ENCODE measurements around the gene RNF38. TPM values are rescaled to one million over a fixed set of nuclear protein-coding genes. Genes with fewer than 3 reads are reported as not detected.
"Not testable (repeated sequence)": the region's sequence is repeated elsewhere in the genome, so short reads cannot be mapped to it uniquely, and the experiment has no call there.

Gene RNF38
- total and polyA plus RNA-seq, 4 donors = 7.6 to 41.0 (median 25.6) TPM

DNA sequence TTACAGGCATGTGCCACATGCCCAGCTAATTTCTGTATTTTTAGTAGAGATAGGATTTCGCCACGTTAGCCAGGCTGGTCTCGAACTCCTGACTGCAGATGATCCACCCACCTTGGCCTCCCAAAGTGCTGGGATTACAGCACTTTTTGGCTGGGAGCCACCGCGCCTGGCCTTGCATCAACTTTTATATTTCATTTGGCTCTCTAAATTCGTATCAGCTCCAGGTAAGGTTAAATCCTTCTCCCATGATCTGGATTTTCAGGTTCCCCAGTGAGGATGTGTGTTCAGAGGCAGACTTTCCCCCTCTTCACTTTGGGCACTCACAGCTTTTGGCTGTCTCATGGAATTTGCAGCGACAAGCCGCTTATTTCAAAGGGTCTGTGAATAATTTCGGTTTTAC, 16.8 kb upstream of the RNF38 start:
- Histone ChIP-seq H3K27me3 (ENCODE audit: control insufficient read depth in 3 of 3, insufficient read depth in 3 of 3, low read length in 2 of 3) (no peaks in the 10 kb centered on the region), H3K4me1 (ENCODE audit: control insufficient read depth in 5 of 5, insufficient read depth in 5 of 5, low read length in 5 of 5) (peaks cover 0 to 6% (median 2%) of the 10 kb centered on the region in 5 donors), H3K4me3 (no peak overlapping the region), H3K36me3 (ENCODE audit: control insufficient read depth in 4 of 4, insufficient read depth in 4 of 4, low read length in 4 of 4) (peaks cover 0 to 1% (median 0%) of the 10 kb centered on the region in 4 donors), H3K9me3 (ENCODE audit: control insufficient read depth in 4 of 4, insufficient read depth in 3 of 4, low read length in 3 of 4) (no peaks in the 10 kb centered on the region), H3K27ac (ENCODE audit: low read depth in 1 of 2, low read length in 1 of 2) (no peak overlapping the region), H3K9ac (ENCODE audit: insufficient read depth in 1 of 2, low read length in 2 of 2) (no peak overlapping the region)
- DNase-seq (peak; percentile 32 to 65 (median 64)), ATAC-seq (ENCODE audit: insufficient read depth, low FRiP score) (no peak)
- WGBS, 2 donors = 75 to 89% methylated on average over 9 of the region's 9 CpGs
- no peak for TF ChIP-seq CTCF (IDR thresholded peaks at IDR 0.05; ENCODE audit: control extremely low read depth, extremely low read depth)

- DNase-seq (no peak), ATAC-seq (ENCODE audit: insufficient read depth, low FRiP score) (no peak)
- no peak overlapping the region for H3K27ac ChIP-seq (ENCODE audit: low read depth in 1 of 2, low read length in 1 of 2)
- peaks cover 0 to 1% (median 0%) of the 10 kb centered on the region in 4 donors for H3K36me3 ChIP-seq (ENCODE audit: control insufficient read depth in 4 of 4, insufficient read depth in 4 of 4, low read length in 4 of 4)
- WGBS, 2 donors = 93 to 95% methylated on average over 11 of the region's 11 CpGs
- TF ChIP-seq CTCF (IDR thresholded peaks at IDR 0.05; ENCODE audit: control extremely low read depth, extremely low read depth) = no peak
- H3K9ac ChIP-seq (ENCODE audit: insufficient read depth in 1 of 2, low read length in 2 of 2) = no peak overlapping the region
- peaks cover 0 to 6% (median 2%) of the 10 kb centered on the region in 5 donors for H3K4me1 ChIP-seq (ENCODE audit: control insufficient read depth in 5 of 5, insufficient read depth in 5 of 5, low read length in 5 of 5)
- no peaks in the 10 kb centered on the region for H3K27me3 ChIP-seq (ENCODE audit: control insufficient read depth in 3 of 3, insufficient read depth in 3 of 3, low read length in 2 of 3)
- no peaks in the 10 kb centered on the region for H3K9me3 ChIP-seq (ENCODE audit: control insufficient read depth in 4 of 4, insufficient read depth in 3 of 4, low read length in 3 of 4)
- no peak overlapping the region for H3K4me3 ChIP-seq
Measured at GRCh38 chr9:36415822-36416525, 15.9 kb upstream of the RNF38 start.

- not testable (repeated sequence) for H3K9me3 ChIP-seq (ENCODE audit: control insufficient read depth in 4 of 4, insufficient read depth in 3 of 4, low read length in 3 of 4); ATAC-seq (ENCODE audit: insufficient read depth, low FRiP score); H3K27me3 ChIP-seq (ENCODE audit: control insufficient read depth in 3 of 3, insufficient read depth in 3 of 3, low read length in 2 of 3); H3K27ac ChIP-seq (ENCODE audit: low read depth in 1 of 2, low read length in 1 of 2); DNase-seq; H3K4me1 ChIP-seq (ENCODE audit: control insufficient read depth in 5 of 5, insufficient read depth in 5 of 5, low read length in 5 of 5); H3K4me3 ChIP-seq; H3K36me3 ChIP-seq (ENCODE audit: control insufficient read depth in 4 of 4, insufficient read depth in 4 of 4, low read length in 4 of 4); H3K9ac ChIP-seq (ENCODE audit: insufficient read depth in 1 of 2, low read length in 2 of 2)
- WGBS, 2 donors = 83 to 88% methylated on average over 3 of the region's 3 CpGs
Measured at GRCh38 chr9:36411410-36411809, 11.3 kb upstream of the RNF38 start.

DNA sequence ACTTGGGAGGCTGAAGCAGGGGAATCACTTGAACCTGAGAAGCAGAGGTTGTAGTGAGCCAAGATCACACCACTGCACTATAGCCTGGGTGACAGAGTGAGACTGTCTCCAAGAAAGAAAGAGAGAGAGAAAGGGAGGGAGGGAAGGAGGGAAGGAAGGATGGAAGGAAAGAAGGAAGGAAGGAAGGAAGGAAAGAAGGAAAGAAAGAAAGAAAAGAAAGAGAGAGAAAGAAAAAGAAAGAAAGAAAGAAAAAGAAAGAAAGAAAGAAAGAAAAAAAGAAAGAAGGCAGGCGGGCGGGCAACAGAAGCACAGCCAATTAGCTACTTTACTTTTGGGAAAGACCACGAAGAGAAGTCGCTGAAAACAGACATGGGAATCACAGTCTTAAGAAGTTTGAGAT, 9.0 kb upstream of the RNF38 start:
- not testable (repeated sequence) for DNase-seq; H3K36me3 ChIP-seq (ENCODE audit: control insufficient read depth in 4 of 4, insufficient read depth in 4 of 4, low read length in 4 of 4); H3K4me3 ChIP-seq; H3K27me3 ChIP-seq (ENCODE audit: control insufficient read depth in 3 of 3, insufficient read depth in 3 of 3, low read length in 2 of 3); H3K27ac ChIP-seq (ENCODE audit: low read depth in 1 of 2, low read length in 1 of 2); ATAC-seq (ENCODE audit: insufficient read depth, low FRiP score); H3K4me1 ChIP-seq (ENCODE audit: control insufficient read depth in 5 of 5, insufficient read depth in 5 of 5, low read length in 5 of 5); H3K9me3 ChIP-seq (ENCODE audit: control insufficient read depth in 4 of 4, insufficient read depth in 3 of 4, low read length in 3 of 4)
- WGBS, 2 donors = 96 to 97% methylated on average over 4 of the region's 4 CpGs
- peak overlapping the region in 1 of 2 donors; percentile 26 for H3K9ac ChIP-seq (ENCODE audit: insufficient read depth in 1 of 2, low read length in 2 of 2)

Measured in lung (tissue), 12 donors.